Erythroblast (primary cell): ENCODE data around the gene SUGP2.

Source experiments
- GATA1 ChIP-seq: IDR thresholded peaks from 2 replicates; pipeline ENCODE4 v1.6.1; 2011; ENCODE audit warnings: low read depth, mild to moderate bottlenecking, control low read depth, low read length, moderate library complexity
- POLR2A ChIP-seq: IDR thresholded peaks from 2 replicates; pipeline ENCODE4 v1.6.1; 2011; ENCODE audit warnings: mild to moderate bottlenecking, low read length

DNA sequence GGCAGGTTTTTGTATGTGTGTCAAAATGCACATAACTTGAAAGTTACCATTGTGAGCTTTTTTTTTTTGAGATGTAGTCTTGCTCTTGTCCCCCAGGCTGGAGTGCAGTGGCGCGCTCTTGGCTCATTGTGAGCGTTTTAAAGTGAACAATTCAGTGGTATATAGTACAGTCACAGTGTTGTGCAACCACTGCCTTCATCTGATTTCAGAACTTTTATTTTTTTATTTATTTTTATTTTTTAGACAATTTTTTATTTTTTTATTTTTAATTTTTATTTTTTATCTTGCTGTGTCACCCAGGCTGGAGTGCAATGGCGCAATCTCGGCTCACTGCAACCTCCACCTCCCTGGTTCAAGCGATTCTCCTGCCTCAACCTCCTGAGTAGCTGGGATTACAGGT is 45.5 kb upstream of the SUGP2 start:
- no peak for TF ChIP-seq GATA1
- TF ChIP-seq POLR2A: no peak
